ENCODE results near the gene IL36G. TPM values are rescaled to one million over a fixed set of nuclear protein-coding genes. Genes with fewer than 3 reads are reported as not detected.

Gene IL36G
- polyA plus RNA-seq, 1 donor (not counting 4 experiments of a cell fraction or from before 2014, with no cell fraction given), result 20.2 TPM

DNA sequence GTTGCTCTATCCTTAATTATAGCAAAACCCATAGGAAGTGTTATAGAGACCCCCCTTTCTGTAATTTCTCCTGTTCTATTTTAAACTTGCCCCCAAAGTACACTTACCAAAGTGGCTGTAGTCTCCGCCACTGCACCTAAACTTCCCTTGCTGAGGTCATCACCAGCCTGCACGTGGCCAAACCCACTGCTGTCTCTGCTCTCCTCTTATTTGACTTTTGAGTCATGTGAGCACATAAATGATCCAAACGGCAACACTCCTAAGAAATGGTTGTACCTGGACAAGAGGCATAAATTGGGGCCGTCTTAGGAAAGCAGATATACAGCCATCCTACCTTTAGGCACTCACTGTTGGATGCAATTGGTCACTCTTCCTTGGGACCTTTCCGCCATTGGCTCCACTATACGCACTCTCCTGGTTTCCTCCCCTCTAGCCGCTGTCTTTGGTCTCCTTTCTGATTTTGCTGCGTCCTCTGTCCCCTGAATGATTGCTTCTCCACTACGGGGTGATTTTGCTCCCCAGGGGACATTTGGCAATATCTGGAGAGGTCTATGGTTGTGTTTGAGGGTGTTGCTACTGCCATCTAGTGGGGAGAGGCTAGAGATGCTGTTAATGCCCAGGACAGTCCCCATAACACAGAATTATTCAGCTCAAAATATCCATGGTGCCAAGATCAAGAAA, 19.2 kb upstream of the IL36G start:
- TF ChIP-seq CTCF (optimal IDR thresholded peaks at IDR 0.05 in 1 of 3, IDR thresholded peaks at IDR 0.05 in 1 of 3, conservative IDR thresholded peaks at IDR 0.05 in 1 of 3; ENCODE audit: extremely low read depth in 1 of 3, insufficient read depth in 2 of 3, low read length in 3 of 3) (peak; percentile 79 to 84 (median 81)), EZH2 (IDR thresholded peaks at IDR 0.05; ENCODE audit: low read length) (no peak)
- Histone ChIP-seq H3K4me1 (ENCODE audit: control insufficient read depth, extremely low read depth, insufficient read depth, low read length) (peaks cover 10% of the 10 kb centered on the region), H3K27ac (ENCODE audit: control insufficient read depth, insufficient read depth, low read length) (no peak overlapping the region), H3K79me2 (ENCODE audit: control insufficient read depth, insufficient read depth, low read length) (no peaks in the 10 kb centered on the region), H3K9me1 (ENCODE audit: control insufficient read depth, extremely low read depth, insufficient read depth, low read length) (no peaks in the 10 kb centered on the region), H3K4me3 (ENCODE audit: control insufficient read depth in 2 of 3, extremely low read depth in 1 of 3, insufficient read depth in 2 of 3, low read depth in 1 of 3, low read length in 3 of 3) (no peak overlapping the region), H3K4me2 (ENCODE audit: control insufficient read depth, extremely low read depth, insufficient read depth, low read depth, low read length) (no peak overlapping the region), H3K27me3 (ENCODE audit: control insufficient read depth, extremely low read depth, insufficient read depth, low read length) (no peaks in the 10 kb centered on the region), H2AFZ (ENCODE audit: control insufficient read depth, low read length) (no peak overlapping the region), H3K9ac (ENCODE audit: control insufficient read depth, extremely low read depth, insufficient read depth, low read length) (no peak overlapping the region), H3K36me3 (ENCODE audit: control insufficient read depth in 2 of 2, extremely low read depth in 1 of 2, insufficient read depth in 2 of 2, low read length in 2 of 2) (no peaks in the 10 kb centered on the region), H3K9me3 (ENCODE audit: control insufficient read depth, low read depth, low read length) (no peaks in the 10 kb centered on the region), H4K20me1 (ENCODE audit: control insufficient read depth, extremely low read depth, insufficient read depth, low read length) (no peaks in the 10 kb centered on the region)
- dilution Hi-C loops (cut with MboI; ENCODE audit: extremely low pct_ligation_motif_present, low sequenced_read_pairs), result no loop called here
- DNase-seq (ENCODE audit: low read depth, low spot score) (no peak), FAIRE-seq (peak; percentile 85)

- Histone ChIP-seq H2AFZ (ENCODE audit: control insufficient read depth, low read length) (no peak overlapping the region), H3K4me2 (ENCODE audit: control insufficient read depth, extremely low read depth, insufficient read depth, low read depth, low read length) (no peak overlapping the region), H3K36me3 (ENCODE audit: control insufficient read depth in 2 of 2, extremely low read depth in 1 of 2, insufficient read depth in 2 of 2, low read length in 2 of 2) (no peaks in the 10 kb centered on the region), H3K4me1 (ENCODE audit: control insufficient read depth, extremely low read depth, insufficient read depth, low read length) (peaks cover 6% of the 10 kb centered on the region), H3K27me3 (ENCODE audit: control insufficient read depth, extremely low read depth, insufficient read depth, low read length) (no peaks in the 10 kb centered on the region), H4K20me1 (ENCODE audit: control insufficient read depth, extremely low read depth, insufficient read depth, low read length) (no peaks in the 10 kb centered on the region), H3K9me1 (ENCODE audit: control insufficient read depth, extremely low read depth, insufficient read depth, low read length) (no peaks in the 10 kb centered on the region), H3K79me2 (ENCODE audit: control insufficient read depth, insufficient read depth, low read length) (no peaks in the 10 kb centered on the region), H3K9me3 (ENCODE audit: control insufficient read depth, low read depth, low read length) (no peaks in the 10 kb centered on the region), H3K27ac (ENCODE audit: control insufficient read depth, insufficient read depth, low read length) (no peak overlapping the region), H3K9ac (ENCODE audit: control insufficient read depth, extremely low read depth, insufficient read depth, low read length) (no peak overlapping the region), H3K4me3 (ENCODE audit: control insufficient read depth in 2 of 3, extremely low read depth in 1 of 3, insufficient read depth in 2 of 3, low read depth in 1 of 3, low read length in 3 of 3) (no peak overlapping the region)
- FAIRE-seq, result no peak
- no peak for TF ChIP-seq EZH2 (IDR thresholded peaks at IDR 0.05; ENCODE audit: low read length)
- TF ChIP-seq CTCF (optimal IDR thresholded peaks at IDR 0.05 in 1 of 3, IDR thresholded peaks at IDR 0.05 in 1 of 3, conservative IDR thresholded peaks at IDR 0.05 in 1 of 3; ENCODE audit: extremely low read depth in 1 of 3, insufficient read depth in 2 of 3, low read length in 3 of 3), result peak in 1 of 3 experiments; percentile 59
- dilution Hi-C loops (cut with MboI; ENCODE audit: extremely low pct_ligation_motif_present, low sequenced_read_pairs), result no loop called here
- no peak for DNase-seq (ENCODE audit: low read depth, low spot score)
Observed at GRCh38 chr2:112959109-112959812, 18.5 kb upstream of the IL36G start.
